GM18511 (cell line): ENCODE measurements around the gene WDFY3.

Experiments
- ATAC-seq: cut with Tn5 transposase; IDR thresholded peaks from one replicate; pipeline ENCODE4 v1.9.1; 2021; ENCODE audit warnings: mild to moderate bottlenecking, moderate library complexity; ENCODE audit not compliant: unreplicated experiment

Gene WDFY3

DNA sequence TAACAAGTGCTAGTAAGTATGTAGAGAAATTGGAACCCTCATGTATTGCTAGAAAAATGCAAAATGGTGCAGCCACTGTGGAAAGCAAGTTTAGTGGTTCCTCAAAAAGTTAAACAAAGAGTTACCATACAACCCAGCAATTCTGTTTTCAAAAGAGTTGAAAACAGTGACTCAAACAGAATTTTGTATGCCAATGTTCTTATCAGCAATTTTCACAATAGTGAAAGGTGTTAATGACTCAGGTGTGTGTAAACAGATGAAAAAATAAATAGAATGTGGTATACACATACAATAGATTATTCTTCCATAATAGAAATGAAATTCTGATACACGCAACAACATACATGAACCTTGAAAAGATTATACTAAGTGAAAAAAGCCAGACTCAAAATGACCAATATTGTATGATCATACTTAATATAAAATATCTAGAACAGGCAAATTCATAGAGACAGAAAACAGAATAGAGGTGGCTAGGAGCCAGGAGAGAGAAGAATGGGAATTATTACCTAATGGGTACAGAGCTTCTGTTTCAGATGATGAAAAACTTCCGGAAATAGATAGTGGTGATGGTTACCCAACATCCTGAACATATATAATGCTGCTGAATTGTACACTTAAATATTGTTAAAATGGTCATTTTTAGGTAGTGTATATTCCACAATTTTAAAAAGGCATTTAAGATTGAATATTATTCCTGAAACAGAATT lies 51.6 kb downstream of the WDFY3 start:
- no peak for ATAC-seq

- ATAC-seq, result no peak
These were observed 53.3 kb downstream of the WDFY3 start for GRCh38 chr4:84913176-84913575.

DNA sequence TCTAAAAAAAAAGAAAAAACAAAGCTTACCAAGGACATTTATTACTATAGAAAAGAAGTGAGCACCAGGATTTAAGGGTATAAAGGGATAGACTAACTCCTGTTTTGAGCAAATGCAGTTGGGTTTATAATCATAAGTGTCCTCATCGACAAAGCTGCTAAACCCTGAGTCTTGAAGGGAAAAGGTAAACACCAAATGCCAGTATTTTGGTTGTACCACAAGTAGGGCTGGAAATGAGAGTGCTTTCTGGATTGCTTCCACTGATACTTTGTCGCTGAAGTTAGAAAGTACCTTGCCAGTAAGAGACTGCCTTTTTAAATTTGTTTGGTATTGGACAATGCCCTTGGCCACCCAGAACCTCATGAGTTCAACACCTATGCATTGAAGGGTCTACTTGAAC lies 53.7 kb downstream of the WDFY3 start:
- no peak for ATAC-seq

- ATAC-seq, result no peak
These were observed 57.6 kb downstream of the WDFY3 start for GRCh38 chr4:84908876-84909275.

DNA sequence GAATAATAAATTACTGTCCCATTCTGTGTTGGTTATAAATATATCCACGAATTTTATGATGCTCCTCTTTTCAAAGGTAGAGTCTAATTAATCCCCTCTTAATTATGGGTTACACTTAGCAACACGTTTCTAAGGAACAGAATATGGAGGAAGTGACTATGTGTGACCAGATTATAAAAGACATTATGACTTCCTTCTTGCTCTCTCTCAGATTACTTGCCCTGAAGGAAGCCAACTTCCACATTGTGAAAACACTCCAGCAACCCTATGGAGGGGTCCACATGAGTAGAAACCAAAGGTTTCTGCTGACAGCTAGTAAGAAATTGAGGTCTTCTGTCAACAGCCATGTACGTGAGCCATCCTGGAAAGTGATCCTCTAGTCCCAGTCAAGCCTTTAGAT lies 59.3 kb downstream of the WDFY3 start:
- no peak for ATAC-seq

DNA sequence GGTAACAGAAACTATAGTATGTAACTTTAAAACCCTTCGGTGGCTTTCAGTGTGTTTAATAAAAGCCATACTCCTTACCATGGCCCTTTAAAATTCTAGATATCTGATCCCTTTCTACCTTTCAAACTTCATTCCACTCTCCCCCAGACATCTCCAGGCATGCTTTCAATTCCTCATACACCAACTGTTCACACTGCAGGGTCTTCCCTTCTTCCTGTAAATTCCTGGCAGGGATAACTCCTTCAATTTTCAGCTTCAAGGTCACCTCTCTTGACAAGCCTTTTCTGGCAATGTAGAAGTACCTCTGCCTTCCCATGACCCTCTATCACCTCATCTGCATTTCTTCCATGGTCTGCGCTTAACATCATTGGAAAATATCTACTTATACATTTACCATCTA lies 60.8 kb downstream of the WDFY3 start:
- ATAC-seq, result no peak

GRCh38 chr4:84901740-84902281 lies 64.7 kb downstream of the WDFY3 start:
- ATAC-seq, result no peak

- ATAC-seq, result no peak
These were observed 65.3 kb downstream of the WDFY3 start for GRCh38 chr4:84901173-84901572.

DNA sequence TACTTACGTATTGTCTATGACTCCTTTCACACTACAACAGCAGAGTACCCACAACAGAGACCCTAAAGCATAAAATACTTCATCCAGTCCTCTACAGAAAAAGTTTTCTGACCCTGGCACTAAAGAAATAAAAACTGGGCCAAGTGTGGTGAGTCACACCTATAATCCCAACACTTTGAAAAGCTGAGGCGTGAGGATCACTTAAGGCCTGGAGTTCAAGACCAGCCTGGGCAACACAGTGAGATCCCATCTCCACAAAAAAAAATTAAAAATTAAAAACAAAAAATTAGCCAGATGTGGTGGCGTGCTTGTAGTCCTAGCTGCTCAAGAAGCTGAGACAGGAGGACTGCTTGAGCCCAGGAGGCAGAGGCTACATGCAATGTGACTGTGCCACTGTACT lies 66.9 kb downstream of the WDFY3 start:
- ATAC-seq, result no peak

DNA sequence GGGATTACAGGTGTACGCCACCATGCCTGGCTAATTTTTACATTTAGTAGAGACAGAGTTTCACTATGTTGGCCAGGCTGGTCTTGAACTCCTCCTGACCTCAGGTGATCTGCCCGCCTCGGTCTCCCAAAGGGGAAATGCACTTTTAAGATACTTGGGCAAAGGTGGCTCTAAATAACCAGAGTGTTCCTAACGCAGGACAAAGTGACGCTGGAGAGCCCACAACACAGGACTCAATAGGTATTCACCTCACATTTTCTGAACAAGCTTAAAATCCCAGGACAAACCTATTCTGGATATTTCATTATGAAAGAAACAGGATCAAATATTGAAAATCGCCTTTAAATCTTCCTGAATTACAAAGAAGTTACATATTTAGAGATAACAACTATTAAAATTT lies 69.0 kb downstream of the WDFY3 start:
- no peak for ATAC-seq

- no peak for ATAC-seq
These were observed 71.2 kb downstream of the WDFY3 start for GRCh38 chr4:84895283-84895682.

DNA sequence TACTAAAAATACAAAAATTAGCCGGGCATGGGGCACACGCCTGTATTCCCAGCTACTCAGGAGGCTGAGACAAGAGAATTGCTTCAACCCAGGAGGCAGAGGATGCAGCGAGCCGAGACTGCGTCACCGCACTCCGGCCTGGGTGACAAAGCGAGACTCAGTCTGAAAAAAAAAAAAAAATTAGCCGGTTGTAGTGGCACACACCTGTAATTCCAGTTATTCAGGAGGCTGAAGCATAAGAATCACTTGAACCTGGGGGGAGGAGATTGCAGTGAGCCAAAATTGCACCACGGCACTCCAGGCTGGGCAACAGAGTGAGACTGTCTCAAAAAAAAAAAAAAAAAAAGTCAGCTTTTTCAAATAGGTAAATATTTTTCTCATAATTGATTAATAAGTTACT lies 71.9 kb downstream of the WDFY3 start:
- no peak for ATAC-seq

DNA sequence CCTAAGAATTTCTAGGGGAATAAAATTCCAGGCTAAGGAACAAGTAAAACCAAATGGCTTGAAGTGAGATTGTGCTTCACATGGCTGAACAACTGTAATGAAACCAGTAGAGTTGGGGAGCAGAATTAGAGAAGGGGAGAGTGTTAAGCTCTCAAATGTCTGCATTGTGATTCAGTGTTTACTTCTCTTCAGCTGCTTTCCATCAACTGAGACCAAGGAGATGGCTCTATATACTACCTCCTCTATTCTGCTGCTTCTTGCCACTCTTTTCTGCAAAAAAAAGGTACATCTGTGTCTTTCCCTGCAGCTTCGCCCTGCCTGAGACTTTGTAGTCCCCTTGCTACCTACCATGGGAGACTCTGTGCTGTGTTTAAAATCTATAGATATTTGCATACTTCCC lies 73.5 kb downstream of the WDFY3 start:
- no peak for ATAC-seq

DNA sequence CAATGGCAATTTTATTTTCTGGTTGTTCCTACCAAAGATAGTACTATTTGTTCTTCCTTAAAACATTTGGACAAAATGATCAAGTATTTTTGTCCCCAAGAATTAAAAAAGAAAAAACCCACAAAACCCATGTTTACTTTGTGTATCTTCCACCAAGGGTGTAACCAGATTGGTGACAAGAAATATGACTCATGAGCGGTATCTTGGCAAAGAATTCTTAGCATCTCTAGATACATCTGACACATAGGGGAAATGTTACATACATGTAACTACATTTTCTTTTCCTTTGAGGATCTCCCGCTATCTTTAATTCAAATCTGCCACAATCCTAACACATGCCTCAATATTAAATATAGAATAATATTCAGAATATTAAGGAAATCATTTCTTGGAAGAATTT lies 78.7 kb downstream of the WDFY3 start:
- no peak for ATAC-seq

DNA sequence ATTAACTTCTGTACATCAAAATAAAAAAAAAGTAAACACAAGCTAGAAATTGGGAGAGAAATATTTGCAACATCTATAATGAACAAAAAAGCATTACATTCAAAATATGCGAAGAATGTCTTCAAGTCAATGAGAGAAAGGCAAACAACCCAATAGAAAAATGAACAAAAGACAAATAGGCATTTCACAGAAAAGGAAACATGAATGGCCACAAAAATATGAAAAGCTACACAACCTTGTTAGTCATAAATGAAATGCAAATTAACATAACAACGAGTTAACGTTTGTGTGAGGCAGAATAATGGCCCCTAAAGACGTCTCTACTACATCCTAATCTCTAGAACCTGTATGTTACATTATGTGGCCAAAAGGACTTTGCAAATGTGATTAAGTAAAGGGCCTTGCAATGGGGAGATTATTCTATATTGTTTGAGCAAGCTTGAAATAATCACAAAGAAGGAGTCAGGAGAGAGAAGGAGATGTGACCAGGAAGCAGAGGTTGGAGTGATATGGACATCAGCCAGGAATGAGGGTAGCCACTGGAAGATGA lies 86.8 kb downstream of the WDFY3 start:
- ATAC-seq, result no peak

DNA sequence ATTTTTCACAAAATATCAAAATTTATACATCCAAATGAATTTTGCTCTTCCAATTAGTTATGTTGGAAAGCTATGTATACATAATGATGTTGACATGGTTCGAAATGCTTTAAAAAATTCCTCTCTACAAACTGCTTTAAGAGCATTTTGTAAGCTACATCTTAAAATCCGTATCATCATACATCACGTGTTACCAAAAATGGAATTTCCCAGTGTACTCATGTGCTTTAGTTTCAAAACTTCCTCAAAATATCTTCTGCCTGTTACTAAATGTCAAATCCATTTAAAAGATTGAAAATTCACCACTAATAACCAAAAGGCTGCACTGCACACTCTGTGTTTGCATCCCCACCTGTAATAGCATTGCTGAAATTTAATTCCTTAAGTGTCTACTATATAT lies 87.9 kb downstream of the WDFY3 start:
- ATAC-seq, result no peak

GRCh38 chr4:84878090-84878489 lies 88.4 kb downstream of the WDFY3 start:
- ATAC-seq, result no peak

GRCh38 chr4:84877051-84877833 lies 89.2 kb downstream of the WDFY3 start:
- ATAC-seq, result no peak

GRCh38 chr4:84875636-84876371 lies 90.7 kb downstream of the WDFY3 start:
- ATAC-seq, result no peak

GRCh38 chr4:84874619-84875018 lies 91.9 kb downstream of the WDFY3 start:
- ATAC-seq, result no peak

GRCh38 chr4:84870398-84871163 lies 95.9 kb downstream of the WDFY3 start:
- ATAC-seq, result no peak
